NCI-H774 (cell line): ENCODE measurements around the gene GADD45B.
"Not testable (repeated sequence)": the region's sequence is repeated elsewhere in the genome, so short reads cannot be mapped to it uniquely, and the experiment has no call there.

Experiments
- DNase-seq: peaks from one replicate; lab custom pipeline; 2025; lab: John Stamatoyannopoulos, UW

The GADD45B gene

DNA sequence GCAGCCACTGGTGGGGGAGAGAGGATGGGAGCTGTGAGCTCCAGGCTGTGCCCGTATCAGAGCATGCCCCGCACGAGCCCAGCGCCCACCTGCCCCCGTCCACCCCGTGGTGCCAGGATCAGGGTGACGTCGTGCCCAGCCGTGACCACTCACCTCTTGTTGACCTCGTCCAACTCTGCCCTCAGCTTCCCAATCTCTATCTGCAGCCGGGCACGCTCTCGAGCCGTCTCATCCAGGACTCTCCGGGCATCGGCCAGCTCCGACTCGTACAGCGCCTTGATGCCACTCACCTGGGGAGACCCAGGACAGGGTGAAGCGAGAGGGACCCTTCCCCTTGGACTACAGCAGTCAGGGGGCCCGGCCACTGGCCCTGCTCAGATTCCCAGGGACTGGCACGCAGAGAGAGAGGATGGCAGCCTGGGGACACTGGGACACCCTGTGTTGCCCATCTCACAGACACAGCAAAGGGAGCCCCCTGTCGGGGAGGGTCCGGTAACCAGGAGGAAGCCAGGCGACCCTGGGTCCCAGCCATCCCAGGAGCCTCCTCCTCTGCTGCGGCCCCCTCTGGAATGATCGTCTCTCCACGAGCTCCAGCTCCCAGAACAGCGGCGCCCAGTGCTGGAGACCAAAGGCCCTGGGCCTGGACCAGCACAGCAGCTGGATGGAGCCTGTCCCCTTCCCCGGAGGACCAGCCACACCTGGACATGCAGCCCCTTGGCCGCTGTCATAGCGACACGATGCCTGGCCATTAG, 31.5 kb upstream of the GADD45B start:
- DNase-seq = no peak

DNA sequence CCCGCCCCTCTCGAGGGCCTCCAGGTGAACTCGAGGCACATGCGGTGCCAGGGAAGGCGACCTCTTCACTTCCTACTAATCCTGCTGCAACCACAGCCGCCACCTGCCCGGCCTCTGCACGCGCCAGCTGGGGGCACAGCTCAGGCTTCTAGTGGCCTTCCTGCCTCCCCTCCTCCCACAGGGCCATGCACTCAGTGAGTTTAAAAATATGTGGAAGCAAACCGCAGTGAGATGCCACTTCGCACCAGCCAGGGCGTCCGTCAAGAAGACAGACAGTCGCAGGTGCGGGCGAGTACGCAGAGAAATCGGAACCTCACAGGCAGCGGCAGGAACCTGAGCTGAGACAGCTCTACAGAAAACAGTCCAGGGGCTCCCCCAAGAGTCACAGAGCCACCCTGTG, 29.5 kb upstream of the GADD45B start:
- DNase-seq = no peak

DNA sequence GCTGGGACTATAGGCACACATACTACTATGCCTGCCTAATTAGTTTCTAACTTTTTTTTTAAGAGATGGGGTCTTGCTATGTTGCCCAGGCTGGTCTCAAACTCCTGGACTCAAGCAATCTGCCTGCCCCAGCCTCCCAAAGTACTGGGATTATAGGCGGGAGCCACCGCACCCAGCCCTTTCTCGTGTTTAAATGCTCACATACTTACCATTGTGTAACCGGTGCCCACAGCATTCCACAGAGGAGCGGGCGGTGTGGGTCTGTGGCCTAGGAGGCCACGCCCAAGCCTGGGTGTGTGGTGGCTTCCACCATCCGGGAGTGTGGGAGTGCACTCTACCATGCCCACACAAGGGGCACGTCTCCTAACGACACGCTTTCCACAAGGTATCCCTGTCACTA, 26.9 kb upstream of the GADD45B start:
- DNase-seq = no peak

DNA sequence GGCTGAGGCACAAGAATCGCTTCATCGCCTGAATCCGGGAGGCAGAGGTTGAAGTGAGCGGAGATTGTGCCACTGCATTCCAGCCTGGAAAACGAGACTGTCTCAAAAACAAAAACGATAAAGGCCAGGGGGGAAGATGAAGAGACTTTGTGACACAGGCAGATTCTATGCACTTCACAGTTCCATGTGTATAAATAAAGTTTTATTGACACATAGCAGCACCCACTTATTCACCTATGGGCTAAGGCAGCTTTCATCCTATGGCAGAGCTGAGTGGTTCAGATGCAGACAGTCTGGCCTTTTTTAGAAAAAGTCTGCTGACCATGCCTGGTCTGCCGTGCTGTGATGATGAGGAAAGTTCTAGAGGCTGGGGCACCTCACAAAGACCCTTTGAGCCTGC, 24.8 kb upstream of the GADD45B start:
- DNase-seq = no peak

DNA sequence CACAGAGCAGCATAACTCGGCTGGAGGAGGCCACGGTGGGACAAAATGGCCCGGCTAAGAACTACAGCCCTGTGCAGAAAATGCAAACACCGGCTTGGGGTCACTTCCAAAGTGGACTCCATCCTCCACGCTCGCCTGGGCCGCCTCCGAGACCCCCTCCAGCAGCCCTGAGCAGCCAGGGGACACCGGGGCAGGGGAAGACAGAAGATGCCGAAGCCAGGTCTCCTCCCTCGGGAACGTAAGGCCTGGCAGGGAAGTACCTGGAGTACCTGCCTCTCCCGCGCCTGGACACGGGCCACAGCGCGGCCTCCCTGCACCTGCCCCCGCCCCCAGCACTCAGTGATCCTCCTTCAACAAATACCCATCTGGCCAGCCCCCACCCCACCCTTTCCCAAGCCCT, 24.2 kb upstream of the GADD45B start:
- DNase-seq = no peak

DNA sequence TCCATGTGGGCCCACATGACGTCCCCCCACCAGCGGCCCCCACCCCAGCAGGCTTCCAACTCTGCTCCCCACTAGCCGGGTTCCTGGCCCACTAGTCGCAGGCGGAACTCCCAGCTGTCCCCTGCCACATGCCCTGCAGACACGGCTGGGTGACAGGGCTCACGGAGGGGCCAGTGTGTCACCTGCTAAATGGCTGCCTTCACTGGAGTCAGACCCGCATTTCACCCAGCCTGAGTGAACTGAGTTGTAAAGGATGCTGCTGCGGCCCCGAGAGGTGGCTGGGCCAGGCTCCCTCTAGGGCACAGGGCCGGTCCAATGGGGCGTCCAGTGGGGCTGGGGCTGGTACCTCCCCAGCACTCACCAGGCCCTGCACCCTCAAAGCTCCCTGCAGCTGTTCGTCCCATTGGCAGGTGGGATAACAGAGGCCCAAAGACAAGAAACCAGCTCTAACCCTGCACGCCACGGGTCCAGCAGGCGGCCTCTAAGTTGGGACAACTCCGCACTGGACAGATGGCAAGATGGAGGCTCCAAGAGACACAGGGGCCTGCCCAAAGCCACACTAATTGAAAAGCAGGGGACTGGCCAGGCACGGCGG, 22.4 kb upstream of the GADD45B start:
- no peak for DNase-seq

DNA sequence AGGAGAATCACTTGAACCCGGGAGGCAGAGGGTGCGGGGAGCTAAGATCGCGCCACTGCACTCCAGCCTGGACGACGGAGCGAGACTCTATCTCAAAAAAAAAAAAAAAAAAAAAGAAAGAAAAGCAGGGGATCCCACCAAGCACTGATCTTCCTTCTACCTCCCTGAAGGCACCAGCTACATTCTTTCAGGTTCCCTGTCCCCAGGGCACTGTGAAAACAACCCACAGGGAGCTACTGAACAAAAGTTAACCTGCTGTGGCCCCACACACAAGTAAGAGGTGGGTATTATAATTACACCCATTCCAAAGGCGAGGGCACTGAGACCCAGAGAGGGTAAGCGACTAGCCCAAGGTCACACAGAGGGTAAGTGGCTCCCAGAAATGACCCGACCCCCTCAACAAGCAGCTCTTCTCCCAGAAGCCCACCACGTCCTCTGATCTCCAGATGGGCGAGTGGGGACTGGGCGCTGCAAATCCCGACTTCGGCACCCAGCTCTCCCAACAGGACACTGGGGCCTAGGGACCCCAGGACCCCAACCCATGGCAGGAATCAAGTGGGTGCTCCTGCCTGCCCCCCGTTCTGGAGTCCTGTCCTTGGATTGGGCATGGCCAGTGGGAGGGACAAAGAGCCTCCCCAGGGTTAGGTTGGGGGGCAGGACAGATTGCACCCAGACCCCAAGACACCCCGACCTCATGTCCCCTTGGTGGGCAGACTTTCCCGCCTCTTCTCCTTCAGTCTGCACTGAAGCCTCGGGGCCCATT, 21.5 kb upstream of the GADD45B start:
- no peak for DNase-seq

DNA sequence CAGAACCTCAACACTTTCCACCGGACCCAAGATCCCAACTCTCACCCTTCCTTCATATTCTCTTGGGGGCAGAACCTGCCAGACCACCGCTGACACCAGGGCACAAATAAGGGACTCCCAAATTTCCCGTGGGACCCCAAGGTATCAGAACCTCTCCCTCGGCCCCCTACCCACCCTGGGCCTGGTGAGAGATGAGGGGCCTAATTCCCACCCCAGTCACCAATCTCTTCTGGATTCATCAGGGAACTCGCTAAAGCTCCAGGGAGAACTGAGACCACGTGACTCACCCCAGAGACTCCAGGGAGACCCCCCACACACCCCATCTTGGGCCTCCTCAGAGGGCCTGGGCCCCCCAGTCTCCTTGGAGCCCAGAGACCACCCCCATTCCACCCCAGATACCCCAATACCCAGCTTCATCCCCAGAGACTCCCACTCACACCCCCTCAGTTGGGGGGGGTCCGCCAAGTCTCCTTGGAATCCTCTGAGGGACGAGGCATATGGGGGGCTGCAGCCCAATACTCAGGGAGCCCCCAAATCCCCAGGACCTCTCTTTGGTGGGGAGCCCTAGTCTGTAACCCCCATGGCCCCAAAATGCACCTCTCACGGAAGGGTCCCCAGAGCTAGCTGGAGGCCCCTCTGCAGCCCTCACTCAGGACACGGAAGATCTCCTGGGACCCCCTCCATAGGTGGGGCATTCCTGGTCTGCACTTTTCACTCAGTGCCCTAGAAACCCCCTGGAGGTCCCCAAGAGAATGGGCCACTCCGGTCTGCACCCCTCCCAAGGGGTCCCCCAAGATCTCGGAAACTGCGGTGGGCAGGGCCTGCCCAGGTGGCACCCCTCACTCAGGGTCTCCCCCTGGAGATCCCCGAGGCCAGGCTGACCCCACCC, 20.7 kb upstream of the GADD45B start:
- no peak for DNase-seq

DNA sequence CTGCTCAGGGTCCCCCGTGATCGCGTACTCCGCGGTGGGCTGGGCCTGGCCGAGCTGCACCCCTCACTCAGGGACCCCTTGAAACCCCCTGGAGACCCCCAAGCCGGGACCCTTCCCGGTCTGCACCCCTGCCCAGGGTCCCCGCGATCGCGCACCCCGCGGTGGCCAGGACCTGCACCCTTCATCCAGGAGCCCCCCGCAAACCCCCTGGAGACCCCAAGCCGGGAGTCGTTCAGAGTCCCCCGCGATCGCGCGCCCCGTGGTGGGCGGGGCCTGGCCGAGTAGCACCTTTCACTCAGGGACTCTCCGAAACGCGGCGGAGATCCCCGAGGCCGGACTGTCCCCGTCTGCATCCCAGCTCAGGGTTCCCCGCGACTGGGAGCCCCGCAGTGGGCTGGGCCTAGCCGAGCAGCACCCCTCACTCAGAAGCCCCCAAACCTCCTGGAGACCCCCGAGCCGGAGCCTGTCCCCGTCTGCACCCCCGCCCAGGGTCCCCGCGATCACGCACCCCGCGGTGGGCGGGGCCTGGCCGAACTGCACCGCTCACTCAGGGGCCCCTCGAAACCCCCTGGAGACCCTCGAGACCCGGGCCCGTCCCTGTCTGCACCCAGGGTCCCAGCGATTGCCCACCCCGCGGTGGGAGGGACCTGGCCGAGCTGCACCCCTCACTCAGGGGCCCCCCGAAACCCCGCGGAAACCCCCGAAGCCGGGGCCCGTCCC, 19.9 kb upstream of the GADD45B start:
- no peak for DNase-seq

DNA sequence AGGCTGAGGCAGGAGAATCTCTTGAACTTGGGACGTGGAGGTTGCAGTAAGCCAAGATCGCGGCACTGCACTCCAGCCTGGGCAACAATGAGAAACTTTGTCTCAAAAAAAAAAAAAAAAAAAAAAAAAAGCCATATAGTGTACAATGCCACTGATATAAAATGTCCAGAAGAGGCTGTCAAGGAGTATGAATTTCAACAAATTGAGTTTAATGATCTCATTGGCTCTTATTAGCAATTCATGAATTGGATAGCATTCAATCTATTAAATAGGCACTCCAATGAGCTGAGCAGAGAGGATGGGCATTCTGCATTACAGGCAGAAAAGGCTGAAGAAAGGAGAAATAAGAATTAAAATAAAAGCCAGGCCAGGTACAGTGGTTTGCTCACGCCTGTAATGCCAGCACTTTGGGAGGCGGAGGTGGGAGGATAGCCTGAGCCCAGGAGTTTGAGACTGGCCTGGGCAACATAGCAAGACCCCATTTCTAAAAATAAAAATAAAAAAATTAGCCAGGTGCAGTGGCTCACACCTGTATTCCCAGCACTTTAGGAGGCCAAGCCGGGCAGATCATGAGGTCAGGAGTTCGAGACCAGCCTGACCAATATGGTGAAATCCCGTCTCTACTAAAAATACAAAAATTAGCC, 18.4 kb upstream of the GADD45B start:
- no peak for DNase-seq

DNA sequence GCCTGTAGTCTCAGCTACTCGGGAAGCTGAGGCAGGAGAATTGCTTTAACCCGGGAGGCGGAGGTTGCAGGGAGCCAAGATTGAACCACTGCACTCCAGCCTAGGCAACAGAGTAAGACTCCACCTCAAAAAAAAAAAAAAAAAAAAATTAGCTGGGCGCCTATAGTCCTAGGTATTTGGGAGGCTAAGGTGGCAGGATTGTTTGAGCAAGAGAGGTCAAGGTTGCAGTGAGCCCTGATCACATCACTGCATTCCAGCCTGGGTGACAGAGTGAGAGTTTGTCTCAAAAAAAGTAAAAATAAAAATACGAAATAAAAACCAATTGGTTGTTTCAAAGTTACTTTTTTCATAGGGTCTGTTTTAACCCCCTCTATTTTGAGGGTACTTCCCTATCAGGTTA, 17.9 kb upstream of the GADD45B start:
- DNase-seq = no peak

DNA sequence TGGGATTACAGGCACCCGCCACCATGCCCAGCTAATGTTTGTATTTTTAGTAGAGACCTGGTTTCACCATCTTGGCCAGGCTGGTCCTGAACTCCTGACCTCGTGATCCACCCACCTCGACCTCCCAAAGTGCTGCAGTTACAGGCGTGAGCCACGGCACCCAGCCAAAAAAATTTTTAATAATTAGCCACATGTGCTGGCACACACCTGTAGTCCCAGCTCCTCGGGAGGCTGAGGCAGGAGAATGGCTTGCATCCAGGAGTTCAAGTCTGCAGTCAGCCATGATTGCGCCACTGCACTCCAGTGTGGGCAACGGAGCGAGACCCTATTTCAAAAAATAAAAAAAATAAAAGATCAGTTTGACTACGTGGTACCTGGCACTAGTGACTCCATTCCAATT, 17.2 kb upstream of the GADD45B start:
- DNase-seq = not testable (repeated sequence)

DNA sequence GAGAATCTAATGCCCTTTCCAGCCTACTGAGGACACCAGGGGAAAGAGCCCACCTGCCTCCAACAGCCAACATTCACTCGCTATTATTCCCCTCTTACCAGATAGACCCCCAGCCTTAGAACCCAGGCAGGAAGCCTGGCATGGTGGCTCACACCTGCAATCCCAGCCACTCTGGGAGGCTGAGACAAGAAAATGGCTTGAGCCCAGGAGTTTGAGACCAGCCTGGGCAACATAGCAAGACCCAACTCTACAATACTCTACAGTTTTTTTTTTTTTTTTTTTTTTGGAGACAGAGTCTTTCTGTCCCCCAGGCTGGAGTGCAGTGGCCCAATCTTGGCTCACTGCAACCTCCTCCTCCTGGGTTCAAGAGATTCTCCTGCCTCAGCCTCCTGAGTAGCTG, 15.7 kb upstream of the GADD45B start:
- no peak for DNase-seq

DNA sequence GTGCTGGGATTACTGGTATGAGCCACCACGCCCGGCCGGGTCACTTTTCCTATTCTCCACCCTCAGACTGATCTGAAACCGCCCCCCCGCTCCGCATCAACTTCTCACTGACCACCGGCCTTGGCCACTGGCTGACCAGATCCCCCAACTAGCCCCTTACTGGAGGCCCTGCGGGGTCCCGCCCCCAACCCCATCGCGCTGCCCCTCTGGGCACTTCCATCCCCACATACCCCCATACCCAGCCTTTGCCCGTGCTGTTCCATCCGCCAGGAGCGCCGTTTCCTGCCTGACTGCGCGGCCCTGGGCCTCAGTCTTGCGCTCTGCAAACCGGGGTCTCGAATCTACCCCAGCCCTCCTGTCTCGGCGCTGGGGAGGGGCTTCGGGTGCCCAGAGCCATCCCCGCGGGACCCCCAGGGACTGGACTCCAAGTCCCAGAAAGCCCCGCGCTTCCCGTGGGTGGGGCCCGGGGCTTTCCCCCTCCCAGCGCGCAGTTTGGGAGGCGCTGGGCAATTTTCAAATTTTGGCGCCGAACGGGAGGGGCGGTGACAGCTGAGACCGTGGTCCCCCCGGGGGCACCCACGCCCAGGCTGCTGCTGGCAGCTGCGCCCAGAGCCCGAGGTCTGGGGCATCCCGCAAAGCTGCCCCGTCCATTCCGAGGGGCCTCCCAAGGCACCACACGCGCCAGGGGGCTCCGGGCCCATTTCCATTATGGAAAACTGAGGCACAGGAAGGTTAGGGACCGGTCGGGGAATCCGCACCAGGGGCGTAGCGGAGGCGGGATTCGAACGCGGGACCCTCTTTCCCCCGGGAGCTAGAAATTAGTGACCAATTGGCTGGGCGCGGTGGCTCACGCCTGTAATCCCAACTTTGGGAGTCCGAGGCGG, 13.9 kb upstream of the GADD45B start:
- DNase-seq = peak; percentile 60

DNA sequence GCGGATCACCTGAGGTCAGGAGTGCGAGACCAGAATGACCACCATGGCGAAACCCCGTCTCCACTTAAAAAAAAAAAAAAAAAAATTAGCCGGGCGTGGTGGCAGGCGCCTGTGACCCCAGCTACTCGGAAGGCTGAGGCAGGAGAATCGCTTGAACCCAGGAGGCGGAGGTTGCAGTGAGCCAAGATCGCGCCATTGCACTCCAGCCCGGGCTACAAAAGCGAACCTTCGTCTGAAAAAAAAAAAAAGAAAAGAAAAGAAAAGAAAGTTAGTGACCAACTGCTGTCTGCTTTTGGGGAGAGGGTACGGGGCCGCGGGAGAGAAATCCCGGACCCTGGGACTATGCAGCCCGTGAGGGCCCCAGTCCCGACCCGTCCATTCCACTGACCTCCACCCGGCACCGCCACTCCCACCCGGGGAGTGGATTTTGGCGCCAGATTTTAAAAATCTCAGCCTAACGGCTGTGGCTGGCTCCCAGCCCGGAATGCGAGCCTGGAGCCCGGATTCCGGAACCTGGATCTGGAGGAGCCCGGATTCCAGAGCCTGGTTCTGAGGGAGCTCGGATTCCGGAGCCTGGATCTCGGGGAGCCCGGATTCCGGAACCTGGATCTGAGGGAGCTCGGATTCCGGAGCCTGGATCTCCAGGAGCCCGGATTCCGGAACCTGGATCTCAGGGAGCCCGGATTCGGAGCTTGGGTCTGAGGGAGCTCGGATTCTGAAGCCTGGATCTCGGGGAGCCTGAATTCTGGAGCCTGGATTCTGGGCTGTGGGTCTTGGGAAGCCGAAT, 13.1 kb upstream of the GADD45B start:
- DNase-seq = peak; percentile 81

DNA sequence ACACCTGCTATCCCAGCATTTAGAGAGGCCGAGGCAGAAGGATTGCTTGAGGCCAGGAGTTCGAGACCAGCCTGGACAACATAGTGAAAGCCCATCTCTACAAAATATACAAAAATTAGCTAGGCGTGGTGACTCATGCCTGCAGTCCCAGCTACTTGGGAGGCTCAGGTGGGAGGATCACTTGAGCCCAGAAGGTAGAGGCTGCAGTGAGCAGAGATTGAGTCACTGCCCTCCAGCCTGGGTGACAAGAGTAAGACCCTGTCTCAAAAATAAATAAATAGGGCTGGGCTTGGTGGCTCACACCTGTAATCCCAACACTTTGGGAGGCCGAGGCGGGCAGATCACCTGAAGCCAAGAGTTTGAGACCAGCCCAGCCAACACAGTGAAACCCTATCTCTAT, 12.2 kb upstream of the GADD45B start:
- not testable (repeated sequence) for DNase-seq

DNA sequence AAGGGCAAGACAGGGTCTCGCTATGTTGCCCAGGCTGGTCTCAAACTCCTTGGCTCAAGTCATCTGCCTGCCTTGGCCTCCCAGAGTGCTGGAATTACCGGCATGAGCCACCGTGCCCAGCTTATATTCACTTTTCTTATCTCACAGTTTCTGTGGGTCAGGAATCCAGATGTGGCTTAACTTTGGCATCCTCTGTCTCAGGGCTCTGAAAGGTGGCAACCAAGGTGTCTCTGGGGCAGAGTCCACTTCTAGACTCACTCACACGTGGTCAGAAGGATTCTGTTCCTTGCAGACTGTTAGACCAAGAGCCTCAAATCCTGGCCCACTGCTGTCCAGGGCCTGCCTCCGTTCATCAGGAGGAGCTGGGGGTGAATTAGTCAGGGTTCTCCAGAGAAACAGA, 11.5 kb upstream of the GADD45B start:
- DNase-seq = no peak

DNA sequence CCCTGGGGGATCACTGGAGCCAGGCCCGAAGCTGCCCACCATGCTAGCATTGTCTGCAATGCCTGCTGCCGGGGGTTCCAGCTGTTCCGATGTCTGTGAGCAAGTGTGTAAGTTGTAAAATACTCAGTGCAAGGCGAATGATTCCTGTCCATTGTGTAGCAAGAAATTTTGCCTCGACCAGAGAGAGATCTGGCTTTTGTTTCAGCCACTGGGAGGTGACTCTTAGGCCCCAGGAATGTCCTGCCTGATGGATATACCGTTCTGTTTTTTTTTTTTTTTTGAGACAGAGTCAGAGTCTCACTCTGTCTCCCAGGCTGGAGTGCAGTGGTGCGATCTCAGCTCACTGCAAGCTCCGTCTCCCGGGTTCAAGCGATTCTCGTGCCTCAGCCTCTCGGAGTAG, 7.3 kb upstream of the GADD45B start:
- DNase-seq = no peak
